Caco-2 (cell line): Measurements from ENCODE around the gene DLD. TPM values are rescaled to one million over a fixed set of nuclear protein-coding genes. Genes with fewer than 3 reads are reported as not detected.
"Not testable (repeated sequence)": the region's sequence is repeated elsewhere in the genome, so short reads cannot be mapped to it uniquely, and the experiment has no call there.

ENCODE experiments used
- BruUV-seq: library from RNA; stranded (reverse); fragments of 400-500 nt; replicated peaks from 2 replicates; lab custom pipeline; 2021; lab: Mats Ljungman, UMichigan
- CTCF ChIA-PET: fragments of 300-600 bp; sonication (Branson Sonifier 250); formaldehyde crosslinking; loops from one replicate; lab custom pipeline; 2022; ENCODE audit warnings: antibody characterized with exemption; lab: Charles Lee
- POLR2A ChIA-PET: fragments of 300-600 bp; sonication (Branson Sonifier 250); formaldehyde crosslinking; loops from one replicate; lab custom pipeline; 2022; ENCODE audit warnings: antibody characterized with exemption; lab: Charles Lee
- DNase-seq, 2 experiments: peaks; one replicate each; pipeline versions ENCODE4 v3.0.0 to v3.0.0-alpha.2; 2020 to 2022
- H3K27me3 ChIP-seq: replicated peaks from 2 replicates; pipeline ENCODE4 v1.6.0; 2011; ENCODE audit warnings: low read length; ENCODE audit not compliant: control insufficient read depth, insufficient read depth
- H3K36me3 ChIP-seq: 2 replicates; pipeline ENCODE4 v1.5.1; 2011; ENCODE audit warnings: low read length; ENCODE audit not compliant: control insufficient read depth, insufficient read depth
- H3K4me1 ChIP-seq: fragments of 250-450 bp; sonication (Bioruptor Pico); 2 replicates; pipeline ENCODE4 v1.5.1; 2020; ENCODE audit warnings: mild to moderate bottlenecking
- H3K4me3 ChIP-seq: 2 replicates; pipeline ENCODE4 v1.5.1; 2011; ENCODE audit warnings: low read depth, mild to moderate bottlenecking, control low read depth, low read length
- H3K9me3 ChIP-seq: fragments of 250-450 bp; sonication (Bioruptor Pico); 2 replicates; pipeline ENCODE4 v1.5.1; 2020; ENCODE audit warnings: mild to moderate bottlenecking, moderate library complexity
- H3K27ac Mint-ChIP-seq: one replicate; pipeline ENCODE4 v1.8.0; 2022; ENCODE audit warnings: mixed read lengths; ENCODE audit not compliant: unreplicated experiment
- H3K27me3 Mint-ChIP-seq: one replicate; pipeline ENCODE4 v1.8.0; 2022; ENCODE audit warnings: mixed read lengths; ENCODE audit not compliant: insufficient read depth, unreplicated experiment
- H3K36me3 Mint-ChIP-seq: one replicate; pipeline ENCODE4 v1.8.0; 2022; ENCODE audit warnings: mild to moderate bottlenecking, mixed read lengths; ENCODE audit not compliant: insufficient read depth, unreplicated experiment
- H3K4me1 Mint-ChIP-seq: one replicate; pipeline ENCODE4 v1.8.0; 2022; ENCODE audit warnings: low read depth, mixed read lengths; ENCODE audit not compliant: unreplicated experiment
- H3K4me3 Mint-ChIP-seq: one replicate; pipeline ENCODE4 v1.8.0; 2022; ENCODE audit warnings: mild to moderate bottlenecking, moderate library complexity, mixed read lengths; ENCODE audit not compliant: unreplicated experiment
- H3K9me3 Mint-ChIP-seq: one replicate; pipeline ENCODE4 v1.8.0; 2022; ENCODE audit warnings: mixed read lengths; ENCODE audit not compliant: unreplicated experiment
- CTCF ChIP-seq, 2 experiments: fragments of 200-600 bp in 1 of 2; IDR thresholded peaks; 1 replicate in 1 of 2; 2 replicates in 1 of 2; pipeline versions ENCODE4 v1.5.1 to v1.8.0; 2011 to 2022; ENCODE audit warnings: antibody characterized with exemption in 1 of 2, control low read depth in 1 of 2, inconsistent platforms in 1 of 2, low read depth in 1 of 2, low read length in 1 of 2, mild to moderate bottlenecking in 1 of 2, moderate library complexity in 1 of 2; ENCODE audit not compliant: insufficient read depth in 1 of 2, severe bottlenecking in 1 of 2, unreplicated experiment in 1 of 2
- intact Hi-C: fragments of 100-400 bp; cut with micrococcal nuclease; formaldehyde crosslinking; loops from one replicate; pipeline ENCODE4 v1.10.0; 2022; ENCODE audit not compliant: unreplicated experiment
- total RNA-seq: library from RNA; stranded (reverse); gene quantifications from 2 replicates; pipeline ENCODE4 v1.2.3, GENCODE V29; 2022

Gene DLD
- total RNA-seq, 1 experiment from 2014 or later = 141 TPM

GRCh38 chr7:107846324-107846723, 44.7 kb upstream of the DLD start:
- Mint-ChIP-seq H3K9me3 (no peaks in the 10 kb centered on the region), H3K4me1 (no peaks in the 10 kb centered on the region), H3K4me3 (no peak overlapping the region), H3K27ac (no peak overlapping the region), H3K27me3 (no peaks in the 10 kb centered on the region), H3K36me3 (no peaks in the 10 kb centered on the region)
- no TSS peak for BruUV-seq
- Histone ChIP-seq H3K4me3 (no peak overlapping the region), H3K36me3 (no peaks in the 10 kb centered on the region), H3K9me3 (0 out of 2 replicates have a peak, but pooled peaks cover 3% of the 10 kb centered on the region), H3K27me3 (no peaks in the 10 kb centered on the region), H3K4me1 (no peaks in the 10 kb centered on the region)
- intact Hi-C loops = no loop called here
- TF ChIP-seq CTCF (IDR thresholded peaks at IDR 0.05; ENCODE audit: insufficient read depth in 1 of 2, low read depth in 1 of 2, low read length in 1 of 2, severe bottlenecking in 1 of 2, unreplicated experiment in 1 of 2) = no peak
- ChIA-PET POLR2A (no interaction called here), CTCF (interaction anchor here (1.3 kb wide), 1 partner anchor 33 kb away, joined by 3 read pairs; no protein-coding TSS in a partner anchor)
- no peak for DNase-seq

- H3K27ac Mint-ChIP-seq = no peak overlapping the region
- Histone ChIP-seq H3K4me1 (no peaks in the 10 kb centered on the region), H3K4me3 (no peak overlapping the region), H3K9me3 (0 out of 2 replicates have a peak, but pooled peaks cover 3% of the 10 kb centered on the region), H3K27me3 (no peaks in the 10 kb centered on the region), H3K36me3 (no peaks in the 10 kb centered on the region)
- H3K4me1 Mint-ChIP-seq = no peaks in the 10 kb centered on the region
- no peaks in the 10 kb centered on the region for H3K27me3 Mint-ChIP-seq
- no peaks in the 10 kb centered on the region for H3K9me3 Mint-ChIP-seq
- no peaks in the 10 kb centered on the region for H3K36me3 Mint-ChIP-seq
- ChIA-PET POLR2A (no interaction called here), CTCF (no interaction called here)
- no peak for DNase-seq
- intact Hi-C loops = no loop called here
- BruUV-seq = no TSS peak
- no peak for TF ChIP-seq CTCF (IDR thresholded peaks at IDR 0.05; ENCODE audit: insufficient read depth in 1 of 2, low read depth in 1 of 2, low read length in 1 of 2, severe bottlenecking in 1 of 2, unreplicated experiment in 1 of 2)
- no peak overlapping the region for H3K4me3 Mint-ChIP-seq
Observed at GRCh38 chr7:107847168-107847835, 43.7 kb upstream of the DLD start.

- POLR2A ChIA-PET, H3K9me3 Mint-ChIP-seq, H3K27me3 ChIP-seq, H3K36me3 Mint-ChIP-seq, BruUV-seq, H3K27ac Mint-ChIP-seq, H3K4me1 ChIP-seq, H3K9me3 ChIP-seq, H3K4me1 Mint-ChIP-seq, intact Hi-C loops, H3K27me3 Mint-ChIP-seq, H3K4me3 ChIP-seq, DNase-seq, CTCF ChIA-PET, H3K4me3 Mint-ChIP-seq, H3K36me3 ChIP-seq: not testable (repeated sequence)
Observed at GRCh38 chr7:107847836-107848175, 43.2 kb upstream of the DLD start.

GRCh38 chr7:107848211-107848610, 42.8 kb upstream of the DLD start:
- H3K4me3 Mint-ChIP-seq, H3K27ac Mint-ChIP-seq, H3K4me3 ChIP-seq, intact Hi-C loops, H3K27me3 Mint-ChIP-seq, CTCF ChIA-PET, H3K36me3 Mint-ChIP-seq, H3K9me3 Mint-ChIP-seq, H3K27me3 ChIP-seq, H3K4me1 ChIP-seq, POLR2A ChIA-PET, H3K4me1 Mint-ChIP-seq, BruUV-seq, DNase-seq, H3K36me3 ChIP-seq, H3K9me3 ChIP-seq: not testable (repeated sequence)
